K562 (cell line): ENCODE data around the gene ARL4C. TPM values are rescaled to one million over a fixed set of nuclear protein-coding genes. Genes with fewer than 3 reads are reported as not detected.

ENCODE experiments used
- ATAC-seq: fragments of 200-7000 bp; cut with Tn5 transposase; 3 replicates; pipeline ENCODE4 v1.9.1; 2020; ENCODE audit warnings: moderate library complexity
- BruUV-seq: library from RNA; stranded (reverse); fragments of 400-500 nt; replicated peaks from 2 replicates; lab custom pipeline; 2021; lab: Mats Ljungman, UMichigan
- CTCF ChIA-PET: fragments of 300-600 bp; formaldehyde crosslinking; extraction: SDS; loops from one replicate; lab custom pipeline; 2021; ENCODE audit warnings: low intra/inter-chr PET ratio; lab: Yijun Ruan, JAX
- POLR2A ChIA-PET: fragments of 300-600, 350-650 bp; sonication (Branson Sonifier 250); formaldehyde crosslinking; extraction: SDS; loops from one replicate; lab custom pipeline; 2021; ENCODE audit warnings: antibody characterized with exemption, inconsistent platforms; lab: Yijun Ruan, JAX
- DNase-seq, 4 experiments: peaks; one replicate each; pipeline versions ENCODE4 v3.0.0 to v3.0.0-alpha.2; 2011 to 2018; ENCODE audit warnings: low spot score in 3 of 4, mixed read lengths in 3 of 4; ENCODE audit errors: extremely low read depth in 1 of 4
- FAIRE-seq: peaks from 2 replicates; lab custom pipeline; 2011; peaks lifted over from hg19 to GRCh38; lab: Jason Lieb, UNC
- H2AFZ ChIP-seq: 2 replicates; pipeline ENCODE4 v1.6.0; 2011; ENCODE audit warnings: low read depth, low read length, control low read depth, inconsistent platforms
- H3K27ac ChIP-seq: fragments of 200-600 bp; 3 replicates; pipeline ENCODE4 v1.8.0; 2011; ENCODE audit warnings: low read depth, mild to moderate bottlenecking, control low read depth, inconsistent platforms, low read length, moderate library complexity, mixed read lengths; ENCODE audit errors: extremely low read depth
- H3K27me3 ChIP-seq, 2 experiments: fragments of 300-600 bp in 1 of 2; 2 replicates in 1 of 2; 3 replicates in 1 of 2; pipeline versions ENCODE4 v1.6.0 to v1.8.0; 2011; ENCODE audit warnings: inconsistent platforms in 2 of 2, low read length in 2 of 2, mild to moderate bottlenecking in 1 of 2, mixed read lengths in 1 of 2, moderate library complexity in 1 of 2; ENCODE audit not compliant: control insufficient read depth in 2 of 2, insufficient read depth in 2 of 2
- H3K36me3 ChIP-seq: fragments of 300-600 bp; 3 replicates; pipeline ENCODE4 v1.8.0; 2011; ENCODE audit warnings: mild to moderate bottlenecking, low read length, inconsistent platforms; ENCODE audit not compliant: control insufficient read depth, insufficient read depth
- H3K4me1 ChIP-seq, 2 experiments: fragments of 200-600 bp in 1 of 2; replicated peaks in 1 of 2; 2 replicates in 1 of 2; 3 replicates in 1 of 2; pipeline versions ENCODE4 v1.5.1 to v1.8.0; 2011; ENCODE audit warnings: inconsistent platforms in 2 of 2, low read length in 2 of 2, mild to moderate bottlenecking in 1 of 2, mixed read lengths in 1 of 2, moderate library complexity in 1 of 2; ENCODE audit not compliant: control insufficient read depth in 2 of 2, insufficient read depth in 2 of 2
- H3K4me2 ChIP-seq: 2 replicates; pipeline ENCODE4 v1.6.1; 2011; ENCODE audit warnings: low read length, control low read depth, inconsistent platforms, mixed read lengths; ENCODE audit not compliant: insufficient read depth
- H3K4me3 ChIP-seq: fragments of 200-600 bp; sonication (generic), shearing (Covaris generic); 2 replicates; pipeline ENCODE4 v1.5.1; 2016; ENCODE audit warnings: control low read depth, inconsistent platforms
- H3K79me2 ChIP-seq: fragments of 200-600 bp; 3 replicates; pipeline ENCODE4 v1.8.0; 2011; ENCODE audit warnings: low read length, inconsistent platforms; ENCODE audit not compliant: control insufficient read depth, insufficient read depth
- H3K9ac ChIP-seq, 2 experiments: 2 replicates each; pipeline versions ENCODE4 v1.6.0 to v1.6.1; 2011; ENCODE audit warnings: low read depth in 2 of 2, low read length in 2 of 2, control low read depth in 1 of 2, inconsistent platforms in 1 of 2, mild to moderate bottlenecking in 1 of 2, mixed read lengths in 1 of 2; ENCODE audit not compliant: insufficient read depth in 1 of 2
- H3K9me1 ChIP-seq: one replicate; pipeline ENCODE4 v1.6.0; 2011; ENCODE audit warnings: inconsistent platforms, mild to moderate bottlenecking, low read length, moderate library complexity; ENCODE audit not compliant: control insufficient read depth, insufficient read depth
- H3K9me3 ChIP-seq: replicated peaks from 2 replicates; pipeline ENCODE4 v1.5.1; 2011; ENCODE audit warnings: low read depth, low read length, inconsistent platforms; ENCODE audit not compliant: control insufficient read depth, insufficient read depth
- H4K20me1 ChIP-seq: replicated peaks from 2 replicates; pipeline ENCODE4 v1.6.1; 2011; ENCODE audit warnings: low read length, inconsistent platforms, mixed read lengths; ENCODE audit not compliant: control insufficient read depth, insufficient read depth
- FOSL1 ChIP-seq: fragments of 200-800 bp; sonication (Bioruptor generic); conservative IDR thresholded peaks from 2 replicates; pipeline ENCODE4 v1.6.1; 2016; ENCODE audit warnings: missing genetic modification characterization, missing compliant biosample characterization
- GTF3C2 ChIP-seq: IDR thresholded peaks from 3 replicates; pipeline ENCODE4 v1.6.1; 2011; ENCODE audit warnings: borderline replicate concordance, mild to moderate bottlenecking, moderate library complexity; ENCODE audit not compliant: insufficient read length; ENCODE audit errors: extremely low read depth
- HES1 ChIP-seq: fragments of 450-650 bp; IDR thresholded peaks from 2 replicates; pipeline ENCODE4 v1.6.1; 2016; ENCODE audit warnings: low read depth, mild to moderate bottlenecking, moderate library complexity
- HEY1 ChIP-seq: fragments of 250-450 bp; sonication (Bioruptor Pico); IDR thresholded peaks from 2 replicates; pipeline ENCODE4 v1.5.0; 2020; ENCODE audit warnings: mild to moderate bottlenecking, moderate library complexity, borderline replicate concordance
- HSF4 ChIP-seq: fragments of 250-450 bp; sonication (Bioruptor Pico); IDR thresholded peaks from 2 replicates; pipeline ENCODE4 v2.1.2; 2022; ENCODE audit warnings: mild to moderate bottlenecking, moderate library complexity, borderline replicate concordance
- MAFK ChIP-seq: IDR thresholded peaks from 2 replicates; pipeline ENCODE4 v1.6.1; 2011; ENCODE audit warnings: low read length, improper control_type of control experiment
- MLX ChIP-seq, 2 experiments: fragments of 450-650 bp in 1 of 2; sonication (generic) in 1 of 2; formaldehyde crosslinking; conservative IDR thresholded peaks; 2 replicates each; pipeline versions ENCODE4 v1.4.0 to v1.8.1; 2020 to 2022; ENCODE audit warnings: mild to moderate bottlenecking in 1 of 2, missing genetic modification reagents in 1 of 2
- MTA3 ChIP-seq: fragments of 450-650 bp; formaldehyde crosslinking; IDR thresholded peaks from 2 replicates; pipeline ENCODE4 v1.6.1; 2017; ENCODE audit warnings: mild to moderate bottlenecking, borderline replicate concordance
- NR3C1 ChIP-seq: sonication (generic); formaldehyde crosslinking; IDR thresholded peaks from 2 replicates; pipeline ENCODE4 v1.8.1; 2022; ENCODE audit warnings: missing genetic modification reagents
- STAT5A ChIP-seq: IDR thresholded peaks from 2 replicates; pipeline ENCODE4 v1.6.1; 2012; ENCODE audit warnings: low read length, inconsistent platforms, borderline replicate concordance
- TRIM24 ChIP-seq, 2 experiments: fragments of 450-650 bp; IDR thresholded peaks; 2 replicates each; pipeline ENCODE4 v1.6.1; 2016
- USF2 ChIP-seq: sonication (generic); formaldehyde crosslinking; IDR thresholded peaks from 2 replicates; pipeline ENCODE4 v1.5.0; 2020; ENCODE audit warnings: missing genetic modification reagents
- WHSC1 ChIP-seq: IDR thresholded peaks from one replicate; pipeline ENCODE4 v1.6.1; 2012; ENCODE audit warnings: low read length, control low read depth, inconsistent platforms
- ZBTB8A ChIP-seq: fragments of 450-650 bp; IDR thresholded peaks from 2 replicates; pipeline ENCODE4 v1.6.1; 2018; ENCODE audit warnings: mild to moderate bottlenecking, moderate library complexity; ENCODE audit not compliant: partially characterized antibody
- ZNF23 ChIP-seq: fragments of 250-450 bp; sonication (Bioruptor Pico); IDR thresholded peaks from 2 replicates; pipeline ENCODE4 v1.4.0; 2020; ENCODE audit warnings: mild to moderate bottlenecking
- WGBS: fragments of 100-300 bp; shearing (Covaris generic); methylation state at CpG from one replicate; pipeline ENCODE4 v1.1.6; 2016; ENCODE audit warnings: low coverage, mixed read lengths; ENCODE audit not compliant: insufficient coverage; ENCODE audit errors: missing lambda C conversion rate; 5-methylcytosine and 5-hydroxymethylcytosine counted together
- in situ Hi-C: fragments of 300-500 bp; cut with MboI; formaldehyde crosslinking; loops from 4 replicates; pipeline ENCODE4 v1.15.0; 2018; ENCODE audit warnings: inconsistent platforms, mixed read lengths
- intact Hi-C: fragments of 100-400 bp; cut with micrococcal nuclease; formaldehyde crosslinking; loops from 2 replicates; pipeline ENCODE4 v1.14.2; 2022
- polyA plus RNA-seq, 8 experiments: library from polyadenylated mRNA; depleted of rRNA in 4 of 8; stranded (reverse) in 5 of 8; unstranded in 3 of 8; fragments of >200 nt; fragmentation: Nextera tagmentation in 2 of 8; fragmentation: Illumina TruSeq in 1 of 8; extraction: Ambion mirVana in 2 of 8; extraction: Trizol in 1 of 8; gene quantifications; 2 replicates each; pipeline versions ENCODE4 v1.2.1 to v1.2.3, GENCODE V29; 2011 to 2014; ENCODE audit warnings: inconsistent platforms in 1 of 8, missing spikeins in 1 of 8
- total RNA-seq, 7 experiments: library from RNA; depleted of rRNA in 6 of 7; stranded (reverse); fragments of >200 nt in 6 of 7; fragmentation: Illumina TruSeq in 2 of 7; extraction: Trizol in 2 of 7; gene quantifications; 2 replicates each; pipeline versions ENCODE4 v1.2.1 to v1.2.3, GENCODE V29; 2011 to 2021; ENCODE audit warnings: low replicate concordance in 1 of 7

The ARL4C gene
- total and polyA plus RNA-seq, 9 of the 15 experiments (the other 6 are each of a cell fraction or from before 2014, with no cell fraction given) = 0.03 to 0.11 (median 0.04) TPM; not detected in 5

GRCh38 chr2:234488913-234489451, 7.9 kb downstream of the ARL4C start (continued):
- TF ChIP-seq MAFK = no peak
- TF ChIP-seq GTF3C2 = no peak
- no peak for TF ChIP-seq HEY1
- TF ChIP-seq MTA3 = no peak
- no peak for TF ChIP-seq WHSC1
- no peak for TF ChIP-seq HES1

- no peak overlapping the region for H3K9ac ChIP-seq
- H3K27ac ChIP-seq = no peak overlapping the region
- no peak overlapping the region for H2AFZ ChIP-seq
- BruUV-seq = no TSS peak
- FAIRE-seq (no peak), ATAC-seq (no peak), DNase-seq (no peak)
- H3K4me1 ChIP-seq = no peaks in the 10 kb centered on the region
- peaks cover 0 to 4% of the 10 kb centered on the region in 2 experiments; a peak in 2 of 5 replicates for H3K27me3 ChIP-seq
- no peaks in the 10 kb centered on the region; the same call in 1 of the 2 replicates for H4K20me1 ChIP-seq
- H3K9me1 ChIP-seq = no peaks in the 10 kb centered on the region
- intact Hi-C loops = no loop called here
- no peak overlapping the region for H3K4me2 ChIP-seq
- no peaks in the 10 kb centered on the region for H3K79me2 ChIP-seq
- in situ Hi-C loops = no loop called here
- no peaks in the 10 kb centered on the region for H3K9me3 ChIP-seq
- 0% methylated on average over 1 of the region's 1 CpG for WGBS
- no peaks in the 10 kb centered on the region for H3K36me3 ChIP-seq
- ChIA-PET POLR2A (no interaction called here), CTCF (no interaction called here)
- no peak overlapping the region for H3K4me3 ChIP-seq
- TF ChIP-seq HSF4 (CRISPR knock-in tag) (no peak), TRIM24 (IDR thresholded peaks at IDR 0.05) (no peak), STAT5A (no peak), USF2 (CRISPR knock-in tag) (no peak), ZBTB8A (no peak), ZNF23 (no peak), FOSL1 (tag) (no peak), NR3C1 (no peak), MLX (CRISPR knock-in tag; conservative IDR thresholded peaks at IDR 0.05) (no peak)
These were observed 8.4 kb downstream of the ARL4C start for GRCh38 chr2:234488486-234488885.
